GM12801 (cell line): ENCODE data around the gene SHANK1.

Experiments used
- TF ChIP-seq, protein P1 (sequence below): IDR thresholded peaks from one replicate; pipeline ENCODE4 v1.5.1; 2011; ENCODE audit warnings: control low read depth; ENCODE audit not compliant: insufficient read length; ENCODE audit errors: extremely low read depth

The SHANK1 gene

DNA sequence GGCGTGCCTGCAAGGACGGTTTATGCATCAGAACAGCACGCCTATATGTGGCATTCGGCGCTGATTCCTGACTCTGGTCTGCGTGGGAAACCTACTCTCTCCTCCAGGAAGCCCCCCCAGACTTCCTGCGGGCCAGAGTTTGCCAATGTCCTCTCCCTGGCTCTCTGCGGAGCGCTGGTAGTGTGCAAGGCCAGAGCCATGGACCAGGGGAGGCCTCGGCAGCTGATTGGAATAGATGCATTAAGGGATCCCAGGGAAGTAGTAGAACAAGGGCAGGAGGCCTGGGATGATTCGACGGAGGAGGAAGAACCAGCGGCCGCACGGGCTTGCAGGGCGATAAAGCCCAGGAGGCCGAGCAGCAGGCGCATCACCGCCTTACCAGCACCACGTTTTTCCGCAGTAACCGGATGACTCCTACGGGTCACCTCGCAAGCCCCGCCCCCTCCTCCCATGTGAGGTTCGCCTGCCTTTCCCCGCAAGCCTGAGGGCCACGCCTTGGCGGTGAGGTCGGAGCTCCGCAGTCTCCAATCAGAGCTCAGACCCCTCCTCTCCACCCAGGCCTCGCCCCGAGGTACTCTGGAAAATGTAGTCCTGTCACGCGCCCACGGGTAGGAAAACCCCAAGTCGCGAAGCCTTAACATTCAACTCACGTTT lies 8.6 kb upstream of the SHANK1 start:
- TF ChIP-seq, protein P1, sequence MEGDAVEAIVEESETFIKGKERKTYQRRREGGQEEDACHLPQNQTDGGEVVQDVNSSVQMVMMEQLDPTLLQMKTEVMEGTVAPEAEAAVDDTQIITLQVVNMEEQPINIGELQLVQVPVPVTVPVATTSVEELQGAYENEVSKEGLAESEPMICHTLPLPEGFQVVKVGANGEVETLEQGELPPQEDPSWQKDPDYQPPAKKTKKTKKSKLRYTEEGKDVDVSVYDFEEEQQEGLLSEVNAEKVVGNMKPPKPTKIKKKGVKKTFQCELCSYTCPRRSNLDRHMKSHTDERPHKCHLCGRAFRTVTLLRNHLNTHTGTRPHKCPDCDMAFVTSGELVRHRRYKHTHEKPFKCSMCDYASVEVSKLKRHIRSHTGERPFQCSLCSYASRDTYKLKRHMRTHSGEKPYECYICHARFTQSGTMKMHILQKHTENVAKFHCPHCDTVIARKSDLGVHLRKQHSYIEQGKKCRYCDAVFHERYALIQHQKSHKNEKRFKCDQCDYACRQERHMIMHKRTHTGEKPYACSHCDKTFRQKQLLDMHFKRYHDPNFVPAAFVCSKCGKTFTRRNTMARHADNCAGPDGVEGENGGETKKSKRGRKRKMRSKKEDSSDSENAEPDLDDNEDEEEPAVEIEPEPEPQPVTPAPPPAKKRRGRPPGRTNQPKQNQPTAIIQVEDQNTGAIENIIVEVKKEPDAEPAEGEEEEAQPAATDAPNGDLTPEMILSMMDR, result no peak

DNA sequence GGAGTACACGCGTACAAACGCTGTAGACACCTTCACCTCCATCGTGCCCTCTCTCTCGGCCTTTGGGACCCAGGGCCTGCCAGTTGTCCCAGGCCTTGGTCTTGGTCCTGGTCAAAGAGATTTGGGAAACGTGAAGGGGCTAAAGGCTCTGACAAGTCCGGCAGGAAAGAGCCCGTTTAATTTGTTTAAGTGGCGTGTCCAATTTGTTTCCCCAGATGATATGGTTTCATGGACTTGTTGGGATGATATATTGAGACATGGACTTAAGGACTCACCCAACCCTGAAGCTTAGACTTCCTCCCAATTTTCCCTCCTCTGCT lies 6.3 kb upstream of the SHANK1 start:
- TF ChIP-seq, protein P1, result no peak

DNA sequence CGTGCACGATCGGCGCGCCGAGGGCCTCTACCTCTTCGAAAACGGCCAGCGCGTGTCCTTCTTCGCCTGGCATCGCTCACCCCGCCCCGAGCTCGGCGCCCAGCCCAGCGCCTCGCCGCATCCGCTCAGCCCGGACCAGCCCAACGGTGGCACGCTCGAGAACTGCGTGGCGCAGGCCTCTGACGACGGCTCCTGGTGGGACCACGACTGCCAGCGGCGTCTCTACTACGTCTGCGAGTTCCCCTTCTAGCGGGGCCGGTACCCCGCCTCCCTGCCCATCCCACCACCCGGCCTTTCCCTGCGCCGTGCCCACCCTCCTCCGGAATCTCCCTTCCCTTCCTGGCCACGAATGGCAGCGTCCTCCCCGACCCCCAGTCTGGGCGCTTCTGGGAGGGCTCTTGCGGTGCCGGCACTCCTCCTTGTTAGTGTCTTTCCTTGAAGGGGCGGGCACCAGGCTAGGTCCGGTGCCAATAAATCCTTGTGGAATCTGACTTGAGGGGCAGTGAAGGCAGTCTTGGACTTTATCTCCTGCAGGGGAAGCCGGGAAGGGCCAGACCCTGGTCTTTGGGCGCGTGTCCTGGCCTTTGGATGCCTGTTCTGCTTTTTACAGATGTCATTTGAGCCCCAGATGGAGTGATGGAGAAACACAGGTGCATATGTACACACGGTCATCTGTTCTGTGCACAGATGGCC lies 5.8 kb upstream of the SHANK1 start:
- TF ChIP-seq, protein P1, result no peak

DNA sequence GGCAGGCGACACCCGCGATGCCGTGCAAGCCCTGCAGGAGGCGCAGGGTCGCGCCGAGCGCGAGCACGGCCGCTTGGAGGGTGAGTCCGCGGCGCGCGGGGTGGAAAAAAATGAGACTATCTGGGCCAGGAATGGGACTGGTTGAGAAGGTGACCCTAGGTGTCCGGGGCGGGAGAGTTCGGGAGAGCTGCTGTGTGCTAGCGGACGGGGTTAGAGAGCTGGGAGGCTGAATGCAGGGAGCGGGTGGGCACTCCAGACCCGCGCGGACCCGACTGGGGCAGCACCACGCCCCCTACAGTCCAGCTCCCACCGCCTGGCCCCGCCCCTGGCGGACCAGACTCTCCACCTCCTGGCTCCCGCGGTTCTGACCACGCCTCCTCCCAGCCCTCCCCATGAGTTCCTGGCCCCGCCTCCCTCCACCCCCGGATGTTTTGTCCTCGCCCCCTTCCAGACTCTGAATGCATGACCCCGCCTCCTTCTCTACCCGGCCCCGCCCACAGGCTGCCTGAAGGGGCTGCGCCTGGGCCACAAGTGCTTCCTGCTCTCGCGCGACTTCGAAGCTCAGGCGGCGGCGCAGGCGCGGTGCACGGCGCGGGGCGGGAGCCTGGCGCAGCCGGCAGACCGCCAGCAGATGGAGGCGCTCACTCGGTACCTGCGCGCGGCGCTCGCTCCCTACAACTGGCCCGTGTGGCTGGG lies 5.1 kb upstream of the SHANK1 start:
- TF ChIP-seq, protein P1, result no peak

DNA sequence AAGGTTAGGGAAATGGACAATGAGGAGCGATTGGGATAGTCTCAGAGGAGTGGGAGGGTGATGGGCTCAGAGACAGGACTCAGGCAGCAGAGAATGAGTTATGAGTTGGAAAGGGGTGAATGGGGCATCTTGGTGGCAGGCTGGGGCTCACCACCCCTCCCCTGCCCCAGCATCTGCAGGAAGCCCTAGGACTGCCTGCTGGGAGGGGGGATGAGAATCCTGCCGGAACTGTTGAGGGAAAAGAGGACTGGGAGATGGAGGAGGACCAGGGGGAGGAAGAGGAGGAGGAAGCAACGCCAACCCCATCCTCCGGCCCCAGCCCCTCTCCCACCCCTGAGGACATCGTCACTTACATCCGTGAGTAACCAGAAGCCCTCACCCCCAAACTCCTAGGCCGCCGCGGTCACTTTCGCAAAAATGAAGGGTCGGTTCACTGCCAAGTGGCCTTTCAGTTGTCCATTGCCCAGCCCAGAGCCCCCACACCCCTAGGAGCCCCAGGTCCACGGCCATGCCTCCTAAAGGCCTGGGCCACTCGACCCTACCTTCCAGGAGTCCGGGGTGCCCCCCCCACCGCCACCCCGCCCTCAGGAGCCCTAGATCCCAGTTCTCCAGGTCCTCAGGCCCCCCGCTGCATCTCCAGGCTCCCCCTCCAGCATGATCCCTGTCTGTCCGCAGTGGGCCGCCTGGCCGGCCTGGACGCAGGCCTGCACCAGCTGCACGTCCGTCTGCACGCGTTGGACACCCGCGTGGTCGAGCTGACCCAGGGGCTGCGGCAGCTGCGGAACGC lies 4.3 kb upstream of the SHANK1 start:
- TF ChIP-seq, protein P1, result no peak

DNA sequence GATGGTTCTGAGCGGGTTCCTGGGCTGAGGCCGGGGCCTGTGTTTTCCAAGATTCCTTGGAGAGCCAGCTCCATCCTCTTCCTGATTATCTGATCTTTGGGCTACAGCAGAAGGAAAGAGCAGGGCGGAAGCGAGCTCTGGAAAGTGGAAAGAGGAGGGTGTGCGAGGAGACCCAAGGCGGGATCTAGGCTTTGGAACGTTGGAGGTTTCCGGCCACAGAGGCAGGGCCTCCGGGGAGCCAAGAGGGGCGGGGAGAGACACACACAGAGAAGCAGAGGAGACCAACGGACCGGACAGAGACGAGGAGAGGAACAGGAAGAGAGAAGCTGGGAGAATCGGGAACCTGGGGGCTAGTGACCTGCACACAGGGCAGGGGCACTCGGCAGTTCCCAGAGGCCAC lies 3.5 kb upstream of the SHANK1 start, which contains the start of gene CLEC11A:
CLEC11A (plus strand) TSS at position 296 of the 400 bp plus-strand sequence. CDS start 162 bp downstream, outside the sequence.
- TF ChIP-seq, protein P1, result no peak
